Sigmoid colon (tissue), 4 donors: Measurements from ENCODE around the gene TCOF1.

Experiments used
- EP300 ChIP-seq, 4 donors: sonication (generic); formaldehyde crosslinking; IDR thresholded peaks; one replicate each; pipeline ENCODE4 v1.6.1; 2017; ENCODE audit warnings: antibody characterized with exemption in 4 of 4
- POLR2A ChIP-seq, 2 donors: fragments of 450-650 bp; IDR thresholded peaks; one replicate each; pipeline ENCODE4 v1.6.1; 2016; ENCODE audit warnings: antibody characterized with exemption in 2 of 2, mild to moderate bottlenecking in 2 of 2, moderate library complexity in 2 of 2
- POLR2AphosphoS5 ChIP-seq, 4 donors: sonication (generic); formaldehyde crosslinking; IDR thresholded peaks; one replicate each; pipeline ENCODE4 v1.6.1; 2017; ENCODE audit warnings: antibody characterized with exemption in 4 of 4
- TF ChIP-seq, protein P1 (sequence below), 4 experiments: fragments of 450-650 bp in 3 of 4; fragments of 200-600 bp in 1 of 4; IDR thresholded peaks; one replicate each; pipeline ENCODE4 v1.5.1; 2016 to 2019; ENCODE audit warnings: antibody characterized with exemption in 4 of 4, mild to moderate bottlenecking in 3 of 4, moderate library complexity in 2 of 4

DNA sequence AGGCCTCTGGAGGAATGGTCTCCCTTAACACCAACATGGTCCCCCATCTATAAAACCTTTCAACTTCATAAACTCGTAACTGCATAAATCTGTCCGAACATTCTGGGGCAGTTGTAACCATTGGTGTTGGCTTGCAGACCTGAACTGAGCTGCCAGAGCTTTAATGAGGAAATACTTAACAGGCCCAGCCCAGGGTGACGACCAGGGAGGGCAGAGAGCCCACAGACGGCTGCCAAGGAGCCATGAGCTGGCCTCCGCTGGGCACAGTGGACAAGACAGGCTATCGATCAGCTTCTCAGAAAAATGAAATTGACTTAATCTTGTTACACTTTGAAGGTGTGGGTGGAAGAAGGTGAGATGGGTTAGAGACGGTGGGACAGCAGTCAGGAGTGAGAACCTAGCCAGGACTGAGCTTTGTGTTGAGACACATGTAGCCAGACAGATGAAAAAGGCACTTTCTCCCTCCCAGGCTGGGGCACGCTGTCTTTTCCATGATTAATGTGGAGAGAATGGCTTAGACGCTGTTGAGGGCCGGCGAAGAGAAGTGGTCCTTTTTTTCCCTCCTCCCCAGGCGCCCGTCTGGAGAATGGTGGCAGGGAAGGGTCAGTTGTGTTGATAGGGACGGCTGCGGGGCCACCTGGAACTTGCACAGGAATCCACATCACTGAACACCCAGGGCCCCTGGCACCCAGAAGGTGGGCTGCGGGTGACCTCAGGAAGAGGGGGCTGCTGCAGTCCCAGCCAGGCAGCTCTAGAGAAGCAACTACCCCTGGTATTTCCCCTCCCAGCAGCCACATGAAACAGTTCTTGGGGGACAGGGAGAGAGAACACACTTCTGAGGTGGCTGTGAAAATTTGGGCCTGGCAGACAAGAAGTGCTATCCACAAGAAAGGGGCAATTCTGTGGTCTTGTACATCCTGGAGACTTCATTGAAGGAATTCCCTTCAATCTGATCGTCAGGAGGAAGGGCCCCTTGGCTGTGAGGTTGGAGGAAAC lies 27.3 kb upstream of the TCOF1 start:
- TF ChIP-seq, protein P1, sequence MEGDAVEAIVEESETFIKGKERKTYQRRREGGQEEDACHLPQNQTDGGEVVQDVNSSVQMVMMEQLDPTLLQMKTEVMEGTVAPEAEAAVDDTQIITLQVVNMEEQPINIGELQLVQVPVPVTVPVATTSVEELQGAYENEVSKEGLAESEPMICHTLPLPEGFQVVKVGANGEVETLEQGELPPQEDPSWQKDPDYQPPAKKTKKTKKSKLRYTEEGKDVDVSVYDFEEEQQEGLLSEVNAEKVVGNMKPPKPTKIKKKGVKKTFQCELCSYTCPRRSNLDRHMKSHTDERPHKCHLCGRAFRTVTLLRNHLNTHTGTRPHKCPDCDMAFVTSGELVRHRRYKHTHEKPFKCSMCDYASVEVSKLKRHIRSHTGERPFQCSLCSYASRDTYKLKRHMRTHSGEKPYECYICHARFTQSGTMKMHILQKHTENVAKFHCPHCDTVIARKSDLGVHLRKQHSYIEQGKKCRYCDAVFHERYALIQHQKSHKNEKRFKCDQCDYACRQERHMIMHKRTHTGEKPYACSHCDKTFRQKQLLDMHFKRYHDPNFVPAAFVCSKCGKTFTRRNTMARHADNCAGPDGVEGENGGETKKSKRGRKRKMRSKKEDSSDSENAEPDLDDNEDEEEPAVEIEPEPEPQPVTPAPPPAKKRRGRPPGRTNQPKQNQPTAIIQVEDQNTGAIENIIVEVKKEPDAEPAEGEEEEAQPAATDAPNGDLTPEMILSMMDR (IDR thresholded peaks at IDR 0.05) = no peak
- no peak for TF ChIP-seq POLR2AphosphoS5 (IDR thresholded peaks at IDR 0.05)
- TF ChIP-seq EP300 (IDR thresholded peaks at IDR 0.05) = no peak
- TF ChIP-seq POLR2A (IDR thresholded peaks at IDR 0.05) = no peak
